ENCODE measurements around the gene CPB1. TPM values are rescaled to one million over a fixed set of nuclear protein-coding genes. Genes with fewer than 3 reads are reported as not detected.
A peak's percentile ranks its signal among the peaks of the same experiment; 100 is the strongest.

Gene CPB1
- total RNA-seq, 1 experiment from 2014 or later: not detected

DNA sequence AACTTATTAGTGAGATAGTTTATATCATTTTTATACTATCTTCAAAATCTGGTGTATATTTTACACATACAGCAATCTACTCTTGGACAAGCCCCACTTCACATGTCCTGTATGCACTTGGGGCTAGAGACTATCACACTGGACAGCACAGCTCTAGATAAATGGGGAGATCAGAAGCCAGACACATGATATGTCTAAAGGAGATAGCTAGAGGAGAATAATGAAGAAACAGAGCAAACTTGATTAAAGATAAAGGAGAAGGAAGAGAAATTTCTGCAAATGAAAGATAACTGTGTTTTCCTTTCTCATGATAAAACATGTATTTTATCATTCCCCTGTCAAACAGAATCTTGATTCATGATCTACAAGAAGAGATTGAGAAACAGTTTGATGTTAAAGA lies 50.5 kb downstream of the CPB1 start:
- H3K9ac ChIP-seq (ENCODE audit: low read length): no peak overlapping the region
- H3K36me3 ChIP-seq (ENCODE audit: low read depth, low read length): no peaks in the 10 kb centered on the region
- H3K4me3 ChIP-seq (ENCODE audit: low read length): no peak overlapping the region
- H3K9me3 ChIP-seq (ENCODE audit: low read length): no peaks in the 10 kb centered on the region
- CTCF ChIA-PET: no interaction called here
- POLR2A ChIA-PET (ENCODE audit: unreplicated experiment): no interaction called here
- DNase-seq (no peak), ATAC-seq (no peak)
- H3K9me2 ChIP-seq (replicated peaks; ENCODE audit: low read length): no peaks in the 10 kb centered on the region
- H3K27ac ChIP-seq (ENCODE audit: low read length): no peak overlapping the region
- H3K4me1 ChIP-seq (ENCODE audit: insufficient read depth, low read length): no peaks in the 10 kb centered on the region; the same call in 1 of the 2 replicates
- H2AFZ ChIP-seq (ENCODE audit: low read length): no peak overlapping the region
- H3F3A ChIP-seq (ENCODE audit: low read length, unreplicated experiment): no peaks in the 10 kb centered on the region
- intact Hi-C loops (cut with micrococcal nuclease): loop anchor here (5.0 kb wide), 1 partner anchor 1056 kb away; no protein-coding TSS in a partner anchor
- no peaks in the 10 kb centered on the region for H3K79me2 ChIP-seq (ENCODE audit: low read length)
- BruUV-seq (replicated peaks): no TSS peak
- peaks cover 21% of the 10 kb centered on the region for H3K27me3 ChIP-seq (ENCODE audit: low read length)
- TF ChIP-seq EZH2 (IDR thresholded peaks at IDR 0.05; ENCODE audit: low read length, unreplicated experiment) (no peak), EZH2phosphoT487 (IDR thresholded peaks at IDR 0.05; ENCODE audit: borderline replicate concordance, low read length) (no peak)
- TF ChIP-seq, protein P1, sequence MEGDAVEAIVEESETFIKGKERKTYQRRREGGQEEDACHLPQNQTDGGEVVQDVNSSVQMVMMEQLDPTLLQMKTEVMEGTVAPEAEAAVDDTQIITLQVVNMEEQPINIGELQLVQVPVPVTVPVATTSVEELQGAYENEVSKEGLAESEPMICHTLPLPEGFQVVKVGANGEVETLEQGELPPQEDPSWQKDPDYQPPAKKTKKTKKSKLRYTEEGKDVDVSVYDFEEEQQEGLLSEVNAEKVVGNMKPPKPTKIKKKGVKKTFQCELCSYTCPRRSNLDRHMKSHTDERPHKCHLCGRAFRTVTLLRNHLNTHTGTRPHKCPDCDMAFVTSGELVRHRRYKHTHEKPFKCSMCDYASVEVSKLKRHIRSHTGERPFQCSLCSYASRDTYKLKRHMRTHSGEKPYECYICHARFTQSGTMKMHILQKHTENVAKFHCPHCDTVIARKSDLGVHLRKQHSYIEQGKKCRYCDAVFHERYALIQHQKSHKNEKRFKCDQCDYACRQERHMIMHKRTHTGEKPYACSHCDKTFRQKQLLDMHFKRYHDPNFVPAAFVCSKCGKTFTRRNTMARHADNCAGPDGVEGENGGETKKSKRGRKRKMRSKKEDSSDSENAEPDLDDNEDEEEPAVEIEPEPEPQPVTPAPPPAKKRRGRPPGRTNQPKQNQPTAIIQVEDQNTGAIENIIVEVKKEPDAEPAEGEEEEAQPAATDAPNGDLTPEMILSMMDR (conservative IDR thresholded peaks at IDR 0.05; ENCODE audit: low read depth, low read length): no peak
- no peaks in the 10 kb centered on the region for H4K20me1 ChIP-seq (ENCODE audit: low read length)
- H3K4me2 ChIP-seq (ENCODE audit: low read length): no peak overlapping the region

DNA sequence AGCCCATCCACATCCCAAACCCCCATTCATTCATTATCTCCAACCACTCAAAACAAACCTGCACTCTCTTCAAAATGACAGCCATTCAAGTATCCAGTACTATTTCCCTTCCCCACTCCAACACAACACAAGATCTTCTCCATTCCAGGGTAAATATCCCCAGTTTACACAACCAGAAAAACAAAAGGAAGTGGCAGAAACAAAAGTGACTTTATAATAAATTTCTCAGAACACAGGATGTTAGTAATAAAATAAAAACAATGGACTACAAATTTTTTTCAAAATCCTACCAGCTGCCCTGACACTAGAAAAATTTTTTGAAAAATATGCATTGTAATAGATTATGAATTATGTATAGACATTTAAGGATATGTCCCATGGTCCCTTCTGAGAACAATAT lies 51.6 kb downstream of the CPB1 start:
- H3K4me2 ChIP-seq (ENCODE audit: low read length): no peak overlapping the region

DNA sequence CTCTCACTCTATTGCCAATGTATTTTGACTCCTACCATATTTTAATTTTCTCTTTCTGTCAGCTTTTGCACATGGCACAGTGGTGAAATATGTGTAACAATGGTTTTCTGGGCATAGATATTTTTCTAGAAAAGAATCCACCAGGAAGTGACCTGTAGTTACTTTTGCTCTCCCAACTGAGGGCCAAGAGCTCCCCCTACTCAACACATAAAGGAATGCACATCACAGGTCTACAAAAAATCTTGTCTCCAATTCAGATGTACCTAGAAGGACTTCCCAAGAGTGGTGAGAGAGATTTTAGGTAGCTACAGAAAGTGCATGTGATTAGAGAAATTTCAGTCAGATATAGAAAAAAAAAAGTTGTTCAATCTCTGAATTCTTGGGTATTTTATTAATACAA lies 53.1 kb downstream of the CPB1 start:
- Histone ChIP-seq H3K9ac (ENCODE audit: low read length) (no peak overlapping the region), H3K4me1 (ENCODE audit: insufficient read depth, low read length) (no peaks in the 10 kb centered on the region; the same call in 1 of the 2 replicates), H3K9me2 (replicated peaks; ENCODE audit: low read length) (no peaks in the 10 kb centered on the region), H4K20me1 (ENCODE audit: low read length) (no peaks in the 10 kb centered on the region), H2AFZ (ENCODE audit: low read length) (no peak overlapping the region), H3F3A (ENCODE audit: low read length, unreplicated experiment) (no peaks in the 10 kb centered on the region), H3K4me2 (ENCODE audit: low read length) (no peak overlapping the region), H3K36me3 (ENCODE audit: low read depth, low read length) (no peaks in the 10 kb centered on the region), H3K4me3 (ENCODE audit: low read length) (no peak overlapping the region), H3K27me3 (ENCODE audit: low read length) (peaks cover 14% of the 10 kb centered on the region), H3K27ac (ENCODE audit: low read length) (no peak overlapping the region), H3K9me3 (ENCODE audit: low read length) (no peaks in the 10 kb centered on the region), H3K79me2 (ENCODE audit: low read length) (no peaks in the 10 kb centered on the region)
- CTCF ChIA-PET: no interaction called here
- TF ChIP-seq, protein P1 (conservative IDR thresholded peaks at IDR 0.05; ENCODE audit: low read depth, low read length): peak; percentile 59
- no peak for TF ChIP-seq EZH2 (IDR thresholded peaks at IDR 0.05; ENCODE audit: low read length, unreplicated experiment)
- POLR2A ChIA-PET (ENCODE audit: unreplicated experiment): no interaction called here
- intact Hi-C loops (cut with micrococcal nuclease): no loop called here
- ATAC-seq (peak; percentile 49; the same call in 1 of the 2 replicates), DNase-seq (peak; percentile 30)
- no TSS peak for BruUV-seq (replicated peaks)

More for the DNA sequence above, 51.6 kb downstream of the CPB1 start:
- no peak overlapping the region for H3K4me3 ChIP-seq (ENCODE audit: low read length)
- ATAC-seq: no peak
- H3K27me3 ChIP-seq (ENCODE audit: low read length): peaks cover 21% of the 10 kb centered on the region
- CTCF ChIA-PET: no interaction called here
- no peaks in the 10 kb centered on the region for H3K9me2 ChIP-seq (replicated peaks; ENCODE audit: low read length)
- no peaks in the 10 kb centered on the region for H3F3A ChIP-seq (ENCODE audit: low read length, unreplicated experiment)
- H3K27ac ChIP-seq (ENCODE audit: low read length): no peak overlapping the region
- H2AFZ ChIP-seq (ENCODE audit: low read length): no peak overlapping the region
- H3K9me3 ChIP-seq (ENCODE audit: low read length): no peaks in the 10 kb centered on the region
- H3K79me2 ChIP-seq (ENCODE audit: low read length): no peaks in the 10 kb centered on the region
- DNase-seq: no peak
- H4K20me1 ChIP-seq (ENCODE audit: low read length): no peaks in the 10 kb centered on the region
- TF ChIP-seq EZH2phosphoT487 (IDR thresholded peaks at IDR 0.05; ENCODE audit: borderline replicate concordance, low read length) (no peak), EZH2 (IDR thresholded peaks at IDR 0.05; ENCODE audit: low read length, unreplicated experiment) (no peak)
- TF ChIP-seq, protein P1 (conservative IDR thresholded peaks at IDR 0.05; ENCODE audit: low read depth, low read length): no peak
- POLR2A ChIA-PET (ENCODE audit: unreplicated experiment): no interaction called here
- no TSS peak for BruUV-seq (replicated peaks)
- intact Hi-C loops (cut with micrococcal nuclease): loop anchor here (5.0 kb wide), 1 partner anchor 1057 kb away; no protein-coding TSS in a partner anchor
- no peaks in the 10 kb centered on the region for H3K36me3 ChIP-seq (ENCODE audit: low read depth, low read length)
- H3K4me1 ChIP-seq (ENCODE audit: insufficient read depth, low read length): no peaks in the 10 kb centered on the region; the same call in 1 of the 2 replicates
- H3K9ac ChIP-seq (ENCODE audit: low read length): no peak overlapping the region

All from PC-3 (cell line).